SW480 (cell line): Measurements from ENCODE around the gene AP2B1.

Source experiments
- DNase-seq: peaks from one replicate; pipeline ENCODE4 v3.0.0-alpha.2; 2016; ENCODE audit warnings: low spot score

The AP2B1 gene

DNA sequence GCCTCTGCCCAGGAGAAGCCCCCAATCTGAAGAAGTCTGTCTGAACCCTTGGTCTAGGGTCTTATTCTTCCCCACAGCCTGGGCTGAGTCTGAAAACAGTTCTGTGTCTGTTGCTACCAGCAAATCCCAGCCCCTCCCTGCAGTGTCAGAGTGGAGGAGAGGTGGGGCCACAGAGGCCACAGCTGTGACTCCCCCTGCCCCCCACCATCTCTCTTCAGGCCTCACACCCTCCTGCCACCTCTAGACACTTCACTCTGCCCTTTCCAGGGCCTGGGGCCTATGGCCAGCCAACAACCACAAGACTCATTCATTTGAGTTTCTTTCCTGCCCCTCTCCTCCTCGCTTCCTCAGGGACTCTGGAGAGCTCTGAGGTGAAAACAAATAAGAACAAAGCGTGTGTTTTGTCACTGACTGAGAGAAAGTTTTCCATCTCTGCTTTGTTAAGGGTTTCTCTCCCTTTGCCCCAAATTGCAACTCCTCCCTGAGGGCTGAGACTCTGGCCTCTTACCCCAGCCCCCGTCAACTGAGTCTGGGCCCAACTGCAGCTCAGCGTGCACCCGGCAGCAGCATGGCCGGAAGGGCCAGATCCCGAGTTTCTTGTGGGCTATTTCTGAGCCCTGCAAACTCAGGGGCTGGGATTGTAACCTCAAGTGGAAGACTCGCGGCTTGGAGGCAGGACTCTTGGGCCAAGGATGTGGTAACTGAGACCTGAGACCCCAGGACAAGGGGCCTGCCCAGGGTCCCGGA, 186.7 kb downstream of the AP2B1 start:
- DNase-seq, result no peak

DNA sequence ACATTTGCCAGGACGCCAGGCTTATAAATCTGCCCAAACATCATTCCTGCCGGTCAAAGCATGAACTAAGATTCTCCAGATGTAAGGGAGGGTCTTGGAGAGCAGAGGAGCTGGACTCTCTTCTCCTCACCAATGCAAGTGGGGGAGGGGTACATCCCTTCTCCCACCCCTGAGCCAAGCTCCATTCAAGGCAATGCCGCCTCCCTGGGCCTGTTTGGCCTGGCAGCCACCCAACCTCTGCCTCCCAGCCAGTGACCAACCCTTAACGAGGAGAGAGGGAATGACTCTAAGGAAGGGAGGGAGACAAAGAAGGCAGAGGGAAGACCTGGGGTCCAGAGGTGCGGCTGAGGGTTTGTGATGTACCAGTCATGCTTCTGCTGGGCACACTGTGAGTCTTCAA, 187.4 kb downstream of the AP2B1 start:
- no peak for DNase-seq

DNA sequence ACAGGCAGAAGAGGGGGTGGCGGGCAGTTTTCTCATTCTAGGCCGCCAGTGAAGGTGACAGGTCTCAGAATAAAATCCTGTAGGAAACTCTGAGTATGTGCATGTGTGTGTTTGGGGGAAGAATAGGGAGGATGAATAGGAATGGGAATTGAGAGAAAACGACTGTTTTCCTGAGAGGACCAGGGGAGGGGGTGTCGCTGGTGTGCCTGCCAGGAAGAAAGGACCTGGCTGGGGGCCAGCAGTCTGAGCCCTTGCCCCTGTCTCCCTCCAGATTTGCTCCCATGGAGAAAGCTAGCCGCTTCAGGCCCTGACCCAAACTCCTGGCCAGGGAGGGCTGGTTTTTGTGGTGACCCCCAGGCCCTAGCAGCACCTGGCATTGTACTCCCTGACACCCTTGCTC, 187.9 kb downstream of the AP2B1 start:
- no peak for DNase-seq

DNA sequence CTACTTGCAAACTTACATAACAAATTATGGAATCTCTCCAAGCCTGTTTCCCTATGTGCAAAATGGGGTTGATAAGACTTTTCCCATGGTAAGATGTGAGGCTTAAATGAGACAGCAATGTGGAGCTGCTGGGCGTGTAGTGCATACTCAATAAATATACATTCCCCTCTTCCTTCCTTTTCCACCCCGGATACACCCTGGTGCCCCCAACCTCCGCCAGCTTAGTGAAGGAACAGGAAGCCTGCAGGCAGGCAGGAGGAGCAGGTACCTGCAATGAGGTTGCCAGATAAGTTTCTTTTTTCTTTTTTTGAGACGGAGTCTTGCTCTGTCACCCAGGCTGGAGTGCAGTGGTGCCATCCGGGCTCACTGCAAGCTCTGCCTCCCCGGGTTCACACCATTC, 188.5 kb downstream of the AP2B1 start:
- no peak for DNase-seq
